LHCN-M2 (cell line): Measurements from ENCODE around the gene SFXN5. TPM values are rescaled to one million over a fixed set of nuclear protein-coding genes. Genes with fewer than 3 reads are reported as not detected.
"Not testable (repeated sequence)": the region's sequence is repeated elsewhere in the genome, so short reads cannot be mapped to it uniquely, and the experiment has no call there.

Experiments used
- DNase-seq: peaks from one replicate; pipeline ENCODE4 v3.0.0-alpha.2; 2012; ENCODE audit warnings: low read depth
- polyA plus RNA-seq: library from polyadenylated mRNA; unstranded; fragments of >200 nt; gene quantifications from one replicate; pipeline ENCODE4 v1.2.1, GENCODE V29; 2012; ENCODE audit warnings: missing spikeins
- total RNA-seq: library from RNA; depleted of rRNA; stranded (reverse); fragments of >200 nt; gene quantifications from 2 replicates; pipeline ENCODE4 v1.2.3, GENCODE V29; 2014; rRNA removed

The SFXN5 gene, protein sequence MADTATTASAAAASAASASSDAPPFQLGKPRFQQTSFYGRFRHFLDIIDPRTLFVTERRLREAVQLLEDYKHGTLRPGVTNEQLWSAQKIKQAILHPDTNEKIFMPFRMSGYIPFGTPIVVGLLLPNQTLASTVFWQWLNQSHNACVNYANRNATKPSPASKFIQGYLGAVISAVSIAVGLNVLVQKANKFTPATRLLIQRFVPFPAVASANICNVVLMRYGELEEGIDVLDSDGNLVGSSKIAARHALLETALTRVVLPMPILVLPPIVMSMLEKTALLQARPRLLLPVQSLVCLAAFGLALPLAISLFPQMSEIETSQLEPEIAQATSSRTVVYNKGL
- total RNA-seq: 12.9 and 13.0 TPM in 2 replicates
- polyA plus RNA-seq: 5.7 TPM

DNA sequence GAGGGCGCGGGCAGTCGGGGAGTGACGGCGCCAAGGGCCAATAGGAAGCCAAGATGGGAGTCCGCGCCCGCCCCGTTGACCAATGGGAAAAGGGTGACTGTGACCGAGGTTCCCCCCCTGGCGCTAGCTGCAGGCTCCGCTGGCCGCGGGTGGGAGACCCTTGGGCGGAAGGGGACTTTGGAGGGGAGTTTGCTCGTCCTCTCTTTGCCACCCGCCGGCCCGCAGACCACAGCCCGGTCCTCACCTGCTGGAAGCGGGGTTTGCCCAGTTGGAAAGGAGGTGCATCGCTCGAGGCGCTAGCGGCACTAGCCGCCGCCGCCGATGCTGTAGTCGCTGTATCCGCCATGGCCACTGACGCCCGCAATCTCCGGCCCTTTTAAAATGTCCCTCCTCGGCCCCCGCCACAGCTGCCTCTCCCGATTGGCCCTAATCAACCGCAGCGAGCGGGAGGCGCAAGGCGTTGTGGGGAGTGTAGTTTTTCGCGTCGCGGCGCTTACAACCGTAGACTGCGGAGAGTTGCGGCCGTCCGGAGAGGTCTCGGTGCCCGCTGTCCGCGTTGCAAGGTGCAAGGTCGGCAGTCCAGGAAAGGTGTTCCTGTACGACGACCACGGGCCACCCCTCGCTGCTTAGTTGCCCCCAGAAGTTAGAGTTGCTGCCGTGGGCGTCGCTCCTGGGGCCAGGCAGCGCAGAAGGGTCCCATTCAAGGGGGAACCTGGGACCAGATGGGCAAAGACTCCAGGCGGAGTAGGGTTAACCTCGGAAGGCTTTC is at the start of gene SFXN5:
Gene SFXN5, minus strand, starts transcription at position 353 of the 769 bp plus-strand sequence. Its CDS starts 7 bp downstream, at position 346.
- DNase-seq: peak; percentile 95

DNA sequence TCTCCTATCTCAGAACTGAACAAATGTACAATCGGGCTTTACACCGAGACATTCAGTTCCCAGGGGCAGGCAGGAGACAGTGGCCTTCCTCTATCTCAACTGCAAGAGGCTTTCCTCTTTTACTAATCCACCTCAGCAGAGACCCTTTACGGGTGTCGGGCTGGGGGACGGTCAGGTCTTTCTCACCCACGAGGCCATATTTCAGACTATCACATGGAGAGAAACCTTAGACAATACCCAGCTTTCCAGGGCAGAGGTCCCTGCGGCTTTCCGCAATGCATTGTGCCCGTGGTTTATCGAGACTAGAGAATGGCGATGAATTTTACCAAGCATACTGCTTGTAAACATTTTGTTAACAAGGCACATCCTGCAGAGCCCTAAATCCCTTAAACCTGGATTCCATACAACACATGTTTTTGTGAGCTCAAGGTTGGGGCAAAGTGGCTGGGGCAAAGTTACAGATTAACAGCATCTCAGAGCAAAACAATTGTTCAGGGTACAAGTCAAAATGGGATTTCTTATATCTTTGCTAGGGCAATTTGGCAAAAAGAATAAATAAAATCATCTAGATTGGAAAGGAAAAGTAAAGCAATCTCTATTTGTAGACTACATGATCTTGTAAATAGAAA is 48.2 kb upstream of the SFXN5 start:
- not testable (repeated sequence) for DNase-seq

DNA sequence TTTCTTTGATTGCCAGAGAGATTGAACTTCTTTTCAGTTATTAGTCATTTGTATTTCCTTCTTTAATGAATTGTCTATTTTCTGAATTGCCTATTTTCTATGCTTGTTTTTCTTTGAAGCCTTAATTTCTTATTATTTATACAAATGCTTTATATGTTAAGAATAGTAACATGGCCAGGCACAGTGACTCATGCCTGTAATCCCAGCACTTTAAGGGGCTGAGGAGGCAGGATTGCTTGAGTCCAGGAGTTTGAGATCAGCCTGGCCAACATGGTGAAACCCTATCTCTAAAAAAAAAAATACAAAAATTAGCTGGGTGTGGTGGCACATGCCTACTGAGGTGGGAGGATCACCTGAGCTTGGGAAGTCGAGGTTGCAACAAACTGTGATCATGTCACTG is 45.9 kb upstream of the SFXN5 start:
- peak; percentile 22 for DNase-seq

DNA sequence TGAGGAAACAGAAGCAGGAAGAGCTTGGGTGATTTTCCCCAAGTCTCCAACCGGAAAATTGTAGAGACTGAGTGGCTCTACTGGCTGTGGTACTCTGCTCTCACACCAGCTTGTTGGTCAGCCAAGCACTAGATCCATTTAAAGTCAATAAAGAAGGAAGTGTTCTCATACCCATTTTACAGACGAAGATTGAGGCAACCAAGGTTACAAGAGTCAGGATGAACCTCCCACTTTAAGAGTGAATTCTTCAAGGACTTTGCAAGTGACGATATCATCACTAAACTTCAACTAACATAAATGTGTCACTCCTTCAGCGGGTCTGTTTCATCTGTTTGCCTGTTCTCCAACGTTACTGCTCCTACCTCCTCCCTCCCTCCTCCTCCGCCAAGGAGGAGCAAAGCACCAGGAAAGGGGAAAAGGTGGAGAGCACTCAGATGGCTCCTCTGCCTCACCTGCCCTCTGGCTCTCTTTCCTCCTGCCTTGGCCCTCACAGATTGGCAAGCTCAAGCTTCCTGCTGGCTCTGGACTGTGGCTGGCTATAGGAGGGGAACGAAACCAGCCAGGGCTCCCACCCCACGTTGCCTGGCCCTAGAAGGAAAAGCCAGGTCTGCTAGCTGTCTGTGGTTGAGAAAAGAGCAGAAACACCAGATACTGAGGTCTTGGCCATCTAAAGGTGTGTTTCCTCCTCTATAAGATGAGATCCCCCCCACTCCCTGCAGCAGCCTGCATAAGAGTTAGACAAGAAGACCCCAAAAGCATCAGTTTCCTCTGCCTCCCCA is 44.9 kb upstream of the SFXN5 start:
- no peak for DNase-seq

DNA sequence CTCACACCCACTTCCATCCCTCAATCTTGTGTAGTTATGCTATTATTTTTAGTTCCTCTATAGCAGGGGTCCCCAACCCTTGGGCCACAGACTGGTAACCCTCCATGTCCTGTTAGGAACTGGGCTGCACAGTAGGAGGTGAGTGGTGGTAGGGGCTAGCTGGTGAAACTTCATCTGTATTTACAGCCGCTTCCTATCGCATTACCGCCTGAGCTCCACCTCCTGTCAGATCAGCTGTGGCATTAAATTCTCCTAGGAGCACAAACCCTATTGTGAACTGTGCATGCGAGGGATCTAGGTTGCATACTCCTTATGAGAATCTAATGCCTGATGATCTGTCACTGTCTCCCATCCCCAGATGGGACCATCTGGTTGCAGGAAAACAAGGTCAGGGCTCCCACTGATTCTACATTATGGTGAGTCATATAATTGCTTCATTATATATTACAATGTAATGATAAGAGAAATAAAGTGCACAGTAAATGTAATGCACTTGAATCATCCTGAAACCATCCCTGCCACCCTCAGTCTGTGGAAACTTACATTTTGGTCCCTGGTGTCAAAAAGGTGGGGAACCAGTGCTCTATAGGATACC is 42.9 kb upstream of the SFXN5 start:
- no peak for DNase-seq

DNA sequence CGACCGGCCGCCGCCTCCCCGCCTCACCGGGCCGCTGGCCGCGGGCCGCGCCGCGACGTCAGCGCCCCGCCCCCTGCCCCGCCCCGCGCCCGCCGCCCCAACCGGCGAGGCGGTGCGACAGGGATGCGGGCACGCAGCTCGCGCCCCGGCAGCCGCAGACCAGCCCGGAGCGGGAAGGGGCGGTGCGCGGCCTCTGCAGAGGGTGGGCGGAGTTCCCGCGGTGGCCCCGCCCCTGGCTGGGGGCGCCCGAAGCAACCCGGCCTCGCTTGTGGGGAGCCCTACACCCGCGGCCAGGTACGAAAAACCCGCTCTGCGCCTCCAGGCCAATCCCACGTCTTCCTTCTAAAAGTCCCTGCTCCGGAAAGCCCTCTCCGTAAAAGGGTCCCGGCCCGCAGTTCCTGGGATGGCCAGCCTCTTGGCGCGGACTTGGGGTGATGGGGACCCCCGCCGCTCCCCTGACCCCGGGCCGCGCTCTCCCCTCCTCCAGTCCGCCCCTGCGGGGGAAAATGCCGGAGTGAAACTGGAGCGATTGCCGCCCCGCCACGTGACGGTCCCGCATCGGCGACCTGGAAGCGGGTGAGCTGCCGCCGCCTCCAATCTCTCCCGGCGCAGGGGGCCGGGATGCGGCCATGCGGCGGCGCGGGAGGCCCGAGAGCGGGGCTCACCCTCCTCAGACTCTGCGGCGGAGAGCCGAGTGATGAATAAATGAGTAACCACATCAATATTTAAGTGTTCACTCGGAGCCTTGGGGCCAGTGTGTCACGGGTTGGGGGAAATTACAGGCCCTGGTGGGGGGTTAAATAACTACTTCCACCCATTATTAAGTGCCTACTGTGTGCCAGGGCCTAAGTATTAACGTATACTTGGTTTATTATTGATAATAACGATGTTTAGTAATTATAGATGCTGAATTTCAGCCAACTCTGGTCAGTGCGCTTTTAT is 41.7 kb upstream of the SFXN5 start, which contains the start of gene RAB11FIP5:
Gene RAB11FIP5, minus strand, starts transcription at position 36 of the 942 bp plus-strand sequence. CDS start 171 bp downstream, outside the sequence.
- peak; percentile 78 for DNase-seq

DNA sequence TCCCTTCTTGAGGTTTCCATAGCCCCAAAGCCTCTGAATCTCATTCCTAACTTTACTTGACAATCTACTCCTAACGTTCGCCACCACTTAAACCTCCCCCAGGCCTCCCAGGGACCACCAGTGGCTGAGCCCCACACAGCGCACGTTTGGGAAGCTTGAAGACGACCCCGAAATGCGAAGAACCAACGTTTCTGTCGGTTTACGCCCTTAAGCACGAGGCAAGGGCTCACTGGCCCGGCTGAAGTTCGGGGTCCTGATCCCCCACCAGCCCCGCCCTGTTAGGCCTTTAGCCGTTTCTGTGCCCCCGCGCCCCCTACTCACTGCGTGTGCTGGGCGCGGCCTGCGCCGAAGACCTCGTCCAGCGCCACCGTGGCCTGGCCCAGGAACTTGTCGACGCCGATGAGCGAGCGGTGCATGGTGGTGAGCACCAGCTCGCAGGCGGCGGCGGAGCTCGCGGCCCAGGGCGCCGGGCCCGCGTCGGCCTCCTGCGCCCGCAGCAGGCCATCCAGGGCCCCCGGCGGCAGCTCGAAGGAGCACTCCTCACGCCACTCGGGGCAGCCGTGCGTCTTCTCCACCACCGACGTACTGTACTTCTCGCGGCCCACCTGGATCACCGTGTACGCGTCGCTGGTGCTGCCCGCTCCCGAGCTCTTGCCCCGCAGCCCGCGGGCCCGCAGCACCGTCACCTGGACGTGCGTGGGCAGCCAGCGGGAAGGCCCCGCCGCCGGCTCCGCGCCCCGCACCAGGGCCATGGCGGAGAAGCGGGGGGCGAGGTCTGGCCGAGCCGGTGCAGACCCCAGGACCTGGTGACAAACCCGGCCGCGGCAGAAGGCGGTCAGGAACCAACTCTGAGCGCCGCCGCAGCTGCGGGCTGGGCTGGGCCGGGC is 40.8 kb upstream of the SFXN5 start:
- peak; percentile 34 for DNase-seq

DNA sequence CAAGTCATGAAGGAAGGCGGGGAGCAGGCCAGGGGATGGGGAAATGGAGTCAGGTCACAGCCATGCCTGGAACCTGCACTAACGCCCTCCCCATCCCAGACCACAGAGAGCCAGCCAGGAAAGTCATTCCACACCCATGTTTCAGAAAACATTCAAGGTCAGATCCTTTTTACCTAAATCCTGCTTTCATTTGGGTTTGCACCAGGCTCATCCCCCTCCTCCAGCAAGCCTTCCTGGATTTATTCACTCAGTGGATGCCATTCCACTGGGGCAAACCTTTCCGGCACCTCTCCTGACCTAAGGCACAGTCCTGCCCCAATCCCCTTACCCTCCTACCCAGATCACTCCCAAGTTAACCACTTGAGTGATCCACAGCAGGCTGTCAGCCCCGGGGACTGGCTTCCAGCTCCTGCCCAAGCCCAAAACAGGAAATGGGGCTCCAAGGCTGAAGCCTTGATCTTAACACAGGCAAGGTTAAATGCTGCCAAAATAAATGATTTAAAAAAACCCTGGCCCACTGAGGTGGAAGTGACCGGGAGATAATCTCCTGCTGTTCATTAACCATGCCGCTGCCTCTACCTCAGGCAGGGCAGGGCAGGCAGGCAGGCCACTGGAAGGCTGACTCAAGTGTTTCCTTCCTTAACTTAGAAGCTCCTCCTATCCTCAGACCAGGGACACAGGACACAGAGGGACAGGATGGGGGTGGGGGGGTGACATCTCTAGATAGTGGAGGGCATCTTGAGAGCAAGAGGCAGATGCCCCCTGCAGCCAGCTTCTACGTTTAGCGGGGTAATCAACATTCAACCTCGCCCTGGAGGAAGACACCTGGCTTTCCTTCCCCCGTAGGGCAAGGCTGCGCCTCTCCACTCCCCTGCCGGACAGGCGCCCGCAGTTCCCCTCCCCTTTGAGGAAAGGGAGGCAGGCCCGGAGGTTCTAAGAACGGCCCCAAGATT is 39.8 kb upstream of the SFXN5 start:
- DNase-seq: peak; percentile 28

DNA sequence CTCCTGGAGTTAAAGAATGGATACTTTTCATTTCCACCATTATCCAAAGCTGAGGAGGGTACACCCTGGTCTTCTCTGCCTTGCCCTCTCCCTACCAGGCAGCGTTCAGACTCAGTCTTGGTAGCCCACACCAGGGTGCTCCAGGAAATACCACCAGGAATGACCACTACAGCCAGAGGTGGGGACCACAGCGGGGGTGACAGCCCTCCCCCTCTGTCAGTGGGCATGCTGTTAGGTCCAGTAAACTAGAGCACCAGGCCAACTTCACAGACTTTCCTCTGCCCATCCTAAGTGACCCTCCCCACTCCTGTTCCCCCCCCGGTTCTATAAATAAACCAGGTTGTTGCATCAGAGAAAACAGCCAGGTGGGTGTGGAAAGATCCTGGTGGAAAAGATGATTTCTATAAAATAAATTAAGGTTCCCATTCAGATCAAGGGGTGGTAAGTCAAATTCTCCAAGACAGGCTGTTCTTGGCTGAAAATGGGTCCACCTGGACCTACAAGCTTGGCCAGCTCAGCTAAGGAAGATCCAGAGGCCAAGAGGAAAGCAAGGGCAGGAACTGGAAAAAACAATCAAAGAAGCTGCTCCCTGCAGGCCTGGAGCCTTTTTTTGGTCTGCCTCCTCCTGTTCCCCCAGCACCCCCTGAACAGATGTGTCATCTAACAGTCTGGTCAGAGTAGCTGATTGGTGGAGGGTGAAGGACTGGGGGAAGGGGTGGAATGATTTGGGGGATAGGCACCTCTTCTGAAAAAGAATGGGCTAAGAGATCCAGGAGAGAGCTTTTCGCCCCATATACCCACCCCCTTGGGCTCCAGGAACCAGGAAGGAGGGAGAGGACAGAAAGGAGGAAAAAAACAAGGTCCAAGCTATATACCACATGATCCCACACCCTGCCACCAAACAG is 38.9 kb upstream of the SFXN5 start:
- DNase-seq: peak; percentile 72

DNA sequence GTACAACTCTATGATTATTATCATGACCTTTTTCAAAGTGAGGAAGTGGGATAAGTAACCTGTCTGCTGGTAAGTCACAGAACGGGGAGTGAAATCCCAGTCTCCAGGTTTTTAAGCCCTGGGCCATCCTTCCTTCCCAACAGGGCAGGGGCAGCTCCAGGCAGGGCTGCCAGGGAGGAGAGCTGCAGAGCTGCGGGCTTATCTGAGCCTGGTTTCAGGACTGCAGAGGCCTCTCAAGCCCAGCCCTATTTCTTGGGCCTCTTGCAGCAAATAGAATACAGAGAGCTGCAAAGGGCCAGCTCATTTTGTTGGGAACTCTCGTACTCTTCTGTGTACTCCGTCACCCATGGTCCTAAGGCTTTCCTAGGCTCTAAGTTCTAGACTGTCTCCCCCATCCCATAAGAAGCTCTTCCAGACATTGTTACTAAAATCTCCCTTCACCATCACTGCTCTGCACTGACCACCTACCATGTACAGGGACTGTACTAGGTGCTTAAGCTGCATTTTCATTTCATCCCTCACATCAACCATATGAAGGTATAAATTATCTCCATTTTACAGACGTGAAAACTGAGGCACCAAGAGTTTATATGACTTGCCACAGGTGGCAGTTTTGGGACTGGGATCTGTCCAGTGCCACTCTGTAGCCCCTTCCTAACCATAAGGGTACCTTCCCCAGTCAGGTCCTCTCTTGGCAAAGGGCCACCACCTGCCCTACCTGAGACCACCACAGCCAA is 38.1 kb upstream of the SFXN5 start:
- no peak for DNase-seq

DNA sequence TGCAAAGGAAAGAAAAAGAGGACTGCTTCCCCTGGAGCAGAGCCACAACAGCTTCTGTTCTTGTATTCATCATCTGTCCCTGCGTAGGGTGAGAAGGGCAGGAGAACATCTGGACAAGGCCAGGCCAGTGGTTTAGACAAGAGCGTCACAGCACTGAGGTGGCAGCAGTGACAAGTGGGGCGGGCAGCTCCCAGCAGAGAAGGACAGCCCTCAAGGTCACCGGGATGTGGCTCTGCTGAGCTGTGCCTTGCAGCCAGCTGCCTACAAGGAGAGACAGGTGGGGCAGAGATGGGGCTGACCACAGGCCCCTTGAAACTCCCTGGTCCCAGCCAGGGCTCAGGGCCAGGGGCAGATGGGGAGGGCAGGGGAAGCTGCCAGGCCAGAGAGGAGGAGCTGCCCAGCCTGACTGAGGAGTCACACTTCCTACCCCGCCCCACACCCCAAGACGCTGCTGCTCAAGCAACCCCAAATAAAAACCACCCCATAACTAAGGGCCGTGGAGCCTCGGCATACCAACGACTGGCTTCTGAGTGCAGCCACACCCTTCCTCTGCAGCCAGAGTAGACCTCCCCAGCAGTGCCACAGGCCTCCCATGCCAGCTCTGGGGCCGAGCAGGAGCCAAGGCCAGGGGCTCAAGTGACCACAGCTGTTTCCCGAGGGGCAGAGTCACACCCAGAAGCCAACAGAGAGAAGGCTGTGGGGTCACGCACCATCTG is 35.9 kb upstream of the SFXN5 start:
- peak; percentile 82 for DNase-seq

DNA sequence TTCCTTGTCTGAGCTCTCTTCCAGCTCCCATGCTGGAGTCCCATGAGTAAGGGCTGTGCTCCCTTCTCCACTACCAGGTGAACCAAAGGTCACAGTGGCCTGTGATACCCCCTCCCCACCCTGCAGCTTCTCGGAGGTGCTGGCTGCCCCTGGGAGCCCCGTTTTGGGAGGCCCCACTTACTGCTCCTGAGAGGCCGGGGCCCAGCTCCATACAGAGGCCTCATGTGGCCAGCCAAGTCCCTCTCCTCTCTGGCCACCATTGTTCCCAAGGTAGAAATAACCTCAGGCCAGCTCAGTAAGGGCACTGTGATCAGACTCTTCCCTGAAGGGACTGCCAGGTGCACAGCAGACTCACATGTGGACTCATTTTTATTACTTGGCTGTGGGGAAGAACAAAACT is 35.3 kb upstream of the SFXN5 start:
- DNase-seq: no peak

DNA sequence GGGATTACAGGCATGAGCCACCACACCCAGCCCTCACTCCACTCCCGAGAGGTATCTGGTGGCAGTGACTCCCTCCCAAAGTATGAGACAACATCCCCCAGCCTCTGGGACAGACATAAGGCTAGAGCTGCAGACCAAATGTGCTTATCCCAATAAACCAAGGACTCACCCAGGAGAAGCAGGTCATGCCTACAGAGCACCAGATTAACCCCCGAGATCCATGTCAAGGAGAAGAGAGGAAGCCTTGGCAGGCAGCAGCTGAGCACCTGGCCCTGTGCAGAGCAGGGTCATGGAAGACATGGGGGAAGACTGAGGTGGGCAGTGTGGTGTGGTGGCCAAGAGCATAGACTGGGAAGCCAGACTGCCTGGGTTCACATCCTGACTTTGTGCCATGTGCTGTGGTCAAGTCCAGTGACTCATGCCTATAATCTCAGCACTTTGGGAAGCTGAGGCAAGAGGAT is 34.0 kb upstream of the SFXN5 start:
- DNase-seq: peak; percentile 41

DNA sequence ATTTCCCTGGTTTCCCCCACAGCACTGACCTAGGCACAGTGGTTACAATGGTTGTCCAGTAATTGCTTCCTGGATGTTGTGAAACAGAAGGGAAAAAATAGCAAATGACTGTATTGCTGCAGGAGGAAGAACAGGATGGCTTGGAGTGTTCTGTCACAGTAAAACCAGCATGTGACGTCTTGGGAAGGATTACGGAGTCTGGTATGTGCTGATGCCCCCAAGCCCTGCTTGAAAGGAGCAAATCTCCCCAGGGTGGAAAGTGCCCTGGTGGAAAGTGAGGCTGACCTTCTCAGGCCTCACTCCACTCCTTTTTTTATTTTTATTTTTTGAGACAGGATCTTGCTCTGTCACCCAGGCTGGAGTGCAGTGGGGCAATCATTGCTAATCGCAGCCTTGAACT is 33.4 kb upstream of the SFXN5 start:
- DNase-seq: no peak

DNA sequence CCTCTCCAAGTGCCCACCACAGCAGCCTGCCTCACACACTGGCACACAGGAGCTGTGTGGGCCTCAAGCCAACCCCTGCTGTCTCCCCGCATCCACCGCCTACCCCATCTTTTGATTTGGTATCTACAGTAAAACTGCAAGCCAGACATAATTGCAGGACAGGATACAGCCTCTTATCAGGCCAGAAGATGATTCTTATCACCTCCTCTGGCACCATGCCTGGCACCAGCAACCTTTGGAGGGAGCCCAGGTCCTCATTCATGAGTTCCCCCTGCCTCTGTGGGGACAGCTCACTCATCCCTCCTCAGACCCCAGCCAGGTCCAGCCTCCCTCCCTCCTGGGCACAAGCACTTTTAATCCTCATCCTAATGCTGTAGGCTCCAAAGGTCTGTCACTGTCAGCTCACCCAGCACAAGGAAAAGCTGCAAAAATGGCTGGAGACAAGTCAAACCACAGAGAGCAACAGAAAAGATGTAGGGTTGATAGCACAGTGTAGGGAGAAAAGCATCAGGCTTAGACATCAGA is 31.6 kb upstream of the SFXN5 start:
- DNase-seq: no peak
